EL (cell line): Measurements from ENCODE around the gene QTRT2.

Experiments used
- DNase-seq: peaks from one replicate; pipeline ENCODE4 v3.0.0-alpha.2; 2016

The QTRT2 gene

DNA sequence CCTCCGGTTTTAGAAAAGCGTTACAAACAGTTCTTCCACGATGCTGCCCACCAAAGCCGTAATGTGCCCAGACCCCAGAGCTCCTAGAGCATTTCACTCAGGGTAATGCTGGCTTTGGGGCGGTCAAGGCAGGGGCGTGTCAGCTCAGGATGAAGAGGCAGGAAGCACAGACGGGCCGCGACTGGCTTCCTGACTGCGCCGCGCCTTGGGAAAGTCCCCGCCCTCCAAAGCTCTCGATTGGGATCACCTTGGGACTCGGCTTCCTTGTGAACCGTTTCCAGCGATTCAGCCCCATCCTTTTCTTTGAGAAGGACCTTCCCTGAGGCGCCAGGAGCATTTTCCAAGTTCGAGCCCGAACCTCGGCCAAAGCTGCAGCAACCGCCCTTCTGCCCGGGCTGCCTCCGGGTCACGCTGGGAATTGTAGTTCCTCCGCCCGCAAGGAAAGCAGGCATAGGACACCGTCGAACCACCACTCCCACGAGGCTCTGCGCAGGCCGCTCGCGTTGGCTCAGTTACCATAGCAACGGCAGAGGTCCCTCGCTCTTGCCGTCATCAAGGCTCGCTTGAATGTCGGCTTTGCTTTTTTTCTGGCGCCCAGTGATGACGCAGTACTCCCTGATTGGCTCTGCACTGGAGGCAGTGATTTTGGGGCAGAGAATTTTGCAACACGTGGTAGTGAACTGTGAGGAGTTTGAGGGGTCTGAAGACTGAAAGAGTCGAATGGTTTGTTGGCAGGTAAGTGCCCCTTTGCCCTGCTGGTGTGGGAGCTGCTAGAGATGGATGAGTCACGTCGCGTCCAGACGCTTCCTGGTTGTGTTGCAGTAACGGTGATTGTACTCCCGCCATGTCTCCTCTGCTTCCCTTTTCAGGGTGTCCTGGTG lies at the start of gene QTRT2, which contains the start of gene CCDC191:
QTRT2 (plus strand) TSS at position 608 of the 881 bp plus-strand sequence. CDS start 8,521 bp downstream, outside the sequence.
CCDC191 (minus strand) TSS at position 397 of the 881 bp plus-strand sequence; CDS start at position 337, 60 bp downstream.
- DNase-seq = peak; percentile 99

DNA sequence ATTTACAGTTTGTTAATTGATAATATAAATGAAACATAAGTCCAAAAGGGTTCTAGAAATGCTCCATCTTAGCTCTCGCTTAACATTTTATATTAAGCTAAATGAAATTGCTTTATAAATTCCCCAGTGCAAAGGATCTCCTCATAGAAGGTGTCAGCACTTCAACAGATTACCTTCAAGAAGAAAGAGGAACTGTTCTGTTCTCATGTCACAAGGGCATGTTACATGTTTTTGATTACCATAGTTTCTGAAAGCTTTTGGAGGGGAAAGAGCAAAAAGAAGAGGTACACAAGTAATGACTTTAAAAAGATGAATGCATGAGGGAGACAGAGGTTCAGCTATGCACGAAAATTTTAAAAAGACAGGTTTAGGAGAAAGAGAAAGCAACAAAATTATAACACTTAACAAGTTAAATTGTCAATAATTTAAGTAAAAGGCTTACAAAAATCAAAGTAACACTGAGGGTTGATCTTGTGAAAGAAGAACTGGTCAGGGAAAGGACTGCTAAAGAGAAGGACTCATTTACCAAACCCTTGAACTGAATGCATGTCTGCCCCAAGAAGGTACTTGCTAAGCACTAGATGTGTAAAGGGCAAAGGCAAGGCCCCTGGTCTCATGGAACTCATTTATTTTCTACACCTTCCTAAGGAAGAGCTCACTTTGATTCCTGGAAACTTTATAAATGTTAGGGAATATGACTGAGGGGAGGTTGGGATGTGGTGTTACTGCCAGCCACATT lies 45.3 kb upstream of the QTRT2 start:
- DNase-seq = no peak

DNA sequence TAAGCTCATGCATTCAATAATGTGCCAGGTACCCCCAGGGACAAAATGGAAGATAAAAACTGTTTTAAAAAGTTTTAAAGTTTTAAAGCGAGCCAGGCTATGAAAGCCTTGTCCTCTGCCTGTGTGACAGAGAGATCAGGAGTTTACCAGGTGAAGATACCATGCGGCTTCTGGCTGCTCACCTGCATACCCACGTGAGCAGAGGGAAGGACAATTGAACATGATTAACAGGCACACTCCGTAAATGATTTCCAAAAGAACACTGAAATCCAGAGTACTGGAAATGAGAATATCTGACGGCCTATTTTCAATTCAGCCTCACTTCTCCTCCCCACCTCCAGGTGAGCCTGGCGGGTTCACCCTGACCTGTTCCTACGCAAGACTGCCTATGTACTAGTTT lies 42.3 kb upstream of the QTRT2 start:
- no peak for DNase-seq

DNA sequence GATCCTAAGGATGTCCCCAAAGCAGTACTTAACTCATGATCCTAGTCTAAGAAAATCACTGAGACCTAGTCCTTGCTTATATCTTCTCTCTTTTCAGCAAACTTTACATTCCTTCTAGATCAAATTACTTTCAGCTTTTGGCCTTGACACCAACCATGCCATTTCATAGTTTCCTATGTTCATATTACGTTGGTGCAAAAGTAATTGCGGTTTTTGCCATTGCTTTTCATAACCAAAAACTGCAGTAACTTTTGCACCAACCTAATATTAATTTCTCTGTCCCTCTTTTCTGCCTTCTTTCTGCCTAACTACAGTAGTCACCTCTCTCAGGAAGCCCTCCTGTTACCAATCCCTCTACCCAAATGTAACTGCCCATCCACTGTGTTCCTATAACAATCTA lies 37.1 kb upstream of the QTRT2 start:
- no peak for DNase-seq

DNA sequence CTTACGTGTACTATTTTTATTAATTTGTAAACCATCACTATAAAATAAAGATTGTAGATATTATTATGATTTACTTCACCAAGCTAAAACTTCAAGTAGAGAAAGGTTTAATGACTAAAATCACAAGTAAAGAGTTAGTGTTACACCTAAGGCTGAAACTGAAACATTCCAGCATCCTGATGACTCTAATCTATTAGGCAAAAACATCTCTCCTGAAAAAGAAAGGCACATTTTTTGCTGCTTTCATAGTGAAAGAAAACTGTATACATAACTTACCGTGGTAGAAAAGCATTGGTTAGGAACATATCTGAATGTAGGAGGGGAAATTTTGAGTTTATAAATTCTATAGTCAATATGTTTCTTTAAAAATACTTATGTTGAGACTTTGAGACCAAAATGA lies 35.6 kb upstream of the QTRT2 start:
- no peak for DNase-seq

DNA sequence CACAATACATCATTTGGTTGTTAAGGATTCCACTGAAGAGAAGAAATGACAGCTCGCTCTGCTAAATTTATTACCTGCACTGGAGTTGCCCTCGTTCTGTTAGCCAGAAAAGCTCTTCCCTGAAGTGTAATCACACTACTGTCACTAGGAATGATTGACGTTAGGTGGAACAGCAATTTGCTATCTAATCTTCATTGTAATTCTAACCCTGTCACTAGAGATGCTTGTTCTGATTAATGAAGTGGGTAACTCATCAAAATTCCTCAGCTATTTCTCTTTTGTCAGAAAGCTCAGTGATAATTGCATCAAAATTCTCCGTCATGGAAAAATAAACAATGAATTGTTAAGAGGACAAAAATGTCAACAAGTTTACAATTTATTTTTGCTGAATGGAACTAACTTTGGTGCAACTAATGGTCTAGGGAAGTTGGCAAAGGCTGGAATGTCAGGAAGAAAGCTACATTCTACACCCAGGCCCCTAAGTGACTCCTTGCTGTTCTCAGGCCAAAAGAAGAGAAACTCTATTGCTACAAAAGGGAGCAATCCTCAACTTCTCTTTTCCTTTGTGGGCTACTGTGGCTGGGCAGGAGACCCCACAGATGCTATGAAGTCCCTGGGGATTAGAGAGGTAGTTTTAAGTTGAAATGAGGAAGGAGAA lies 34.3 kb upstream of the QTRT2 start:
- no peak for DNase-seq

DNA sequence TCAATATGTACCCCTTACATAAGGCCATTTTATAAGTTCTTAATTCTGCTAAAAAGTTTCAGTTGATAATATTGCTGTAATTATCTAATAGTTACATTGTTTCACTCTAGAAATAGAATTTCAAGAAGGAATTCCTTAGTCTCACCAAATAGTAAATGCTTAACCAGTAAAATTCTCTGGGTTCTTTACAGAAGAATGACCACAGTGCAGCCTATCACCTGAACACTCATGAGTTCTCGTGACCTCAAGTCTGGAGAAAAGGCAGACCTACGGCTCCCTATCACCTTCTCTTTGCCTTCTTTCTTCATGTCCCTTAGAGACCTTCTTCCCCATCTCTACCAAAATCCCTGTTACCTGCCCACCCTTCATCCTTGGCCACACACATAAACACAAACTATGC lies 31.1 kb upstream of the QTRT2 start:
- no peak for DNase-seq

DNA sequence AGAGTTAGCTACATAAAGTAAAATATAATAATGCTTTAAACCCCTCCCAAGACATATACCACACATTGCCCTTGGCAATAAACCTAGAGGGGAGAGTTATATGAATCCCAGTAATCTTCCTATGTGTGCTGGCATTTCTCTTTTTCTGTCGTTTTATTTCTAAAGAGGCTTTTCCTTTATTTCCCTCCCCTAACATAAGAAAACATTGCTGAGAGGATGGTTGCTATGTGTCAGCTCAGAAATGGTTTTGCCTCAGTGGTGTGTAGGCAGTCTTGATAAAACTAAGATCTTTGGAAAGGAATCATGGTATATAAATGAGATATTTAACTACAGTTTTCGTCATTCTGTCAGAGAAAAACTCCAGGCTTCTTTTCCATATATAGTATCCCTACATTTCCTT lies 30.2 kb upstream of the QTRT2 start:
- DNase-seq = no peak

DNA sequence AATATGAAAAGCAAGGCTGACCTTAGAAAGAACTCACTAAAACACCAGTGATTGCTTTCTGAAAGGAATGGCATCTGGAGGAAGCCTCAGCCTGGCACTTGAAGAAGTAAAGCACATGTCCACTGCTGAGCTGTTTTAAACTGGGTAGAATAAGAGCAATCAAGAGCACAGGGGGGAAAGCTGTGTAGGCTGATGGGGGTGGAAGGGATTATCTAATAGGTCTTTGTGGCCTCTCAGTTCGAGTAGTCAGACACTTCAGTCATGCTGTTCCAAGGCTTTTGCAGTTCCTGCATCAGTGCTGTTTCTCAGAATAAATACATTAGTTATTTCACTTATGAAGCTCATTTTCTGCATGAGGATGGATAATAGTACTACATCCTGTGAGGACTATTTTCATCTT lies 22.8 kb upstream of the QTRT2 start:
- no peak for DNase-seq

DNA sequence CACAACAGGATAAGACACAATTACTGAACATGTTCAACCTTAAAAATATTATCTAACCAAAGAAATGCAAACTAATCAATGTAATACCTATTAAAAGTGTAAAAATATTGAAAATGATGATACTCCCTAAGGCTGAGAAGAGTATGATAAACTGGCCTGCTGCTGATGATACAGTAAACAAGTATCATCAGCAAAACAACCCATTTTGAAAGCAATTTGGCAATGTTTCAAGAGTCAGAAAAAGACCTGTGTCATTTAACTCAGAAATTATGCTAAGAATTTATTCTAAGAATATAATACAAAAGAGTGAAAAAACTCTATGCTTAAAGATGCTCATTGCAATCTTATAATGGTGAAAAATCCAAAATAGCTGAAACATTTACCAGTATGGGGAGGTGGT lies 22.3 kb upstream of the QTRT2 start:
- DNase-seq = no peak

DNA sequence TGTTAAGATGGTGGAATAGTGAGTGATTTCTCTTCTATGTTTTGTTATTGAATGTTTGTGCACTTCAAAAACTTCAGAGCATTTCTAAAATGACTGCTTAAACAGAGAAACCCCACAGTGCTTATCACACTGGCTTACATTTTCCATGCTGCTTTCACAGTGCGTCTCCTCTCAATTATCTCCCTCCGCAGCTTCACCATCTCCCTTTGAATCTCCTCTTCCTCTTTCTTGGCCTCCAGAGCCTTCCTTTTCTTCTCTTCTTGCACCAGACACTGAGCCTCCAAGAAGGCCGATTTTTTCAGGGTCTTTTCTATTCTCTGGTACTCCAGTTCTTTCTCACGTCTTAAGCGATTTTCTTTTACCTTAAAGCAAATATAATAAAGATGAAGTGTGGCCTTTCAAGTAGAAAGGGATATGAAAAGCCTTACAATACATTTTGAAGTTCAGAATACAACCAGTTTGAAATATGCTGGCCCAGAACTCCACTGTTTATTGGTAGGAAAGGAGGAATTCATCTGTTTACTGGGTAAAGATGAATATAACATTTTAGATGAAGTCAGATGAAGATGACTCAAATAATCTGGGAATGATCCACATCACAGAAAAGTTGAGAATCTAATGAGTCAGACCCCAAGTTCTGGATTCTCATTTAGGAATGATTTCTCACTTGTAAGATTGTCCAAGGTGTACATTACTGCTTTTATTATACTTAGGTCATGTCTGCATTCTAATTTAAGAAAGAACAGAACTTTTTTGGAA lies 21.6 kb upstream of the QTRT2 start:
- peak; percentile 21 for DNase-seq

DNA sequence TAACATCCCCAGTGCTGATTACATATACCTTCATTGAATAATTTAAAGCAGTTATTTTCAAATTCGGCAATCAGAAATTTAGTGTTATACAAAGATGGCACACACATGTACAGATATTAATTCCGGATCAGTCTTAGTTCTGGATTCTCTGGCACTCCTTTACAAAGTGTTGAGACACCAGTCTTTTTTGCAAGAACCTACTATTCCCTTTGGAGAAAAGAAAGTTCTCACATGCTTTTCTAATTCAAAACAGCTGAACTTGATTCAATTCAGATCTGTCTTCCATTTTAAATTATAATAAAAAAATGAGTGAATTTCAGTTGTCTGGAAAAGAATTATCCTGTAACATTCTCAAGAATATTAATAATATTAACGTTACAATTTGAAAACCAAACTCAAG lies 20.6 kb upstream of the QTRT2 start:
- no peak for DNase-seq

DNA sequence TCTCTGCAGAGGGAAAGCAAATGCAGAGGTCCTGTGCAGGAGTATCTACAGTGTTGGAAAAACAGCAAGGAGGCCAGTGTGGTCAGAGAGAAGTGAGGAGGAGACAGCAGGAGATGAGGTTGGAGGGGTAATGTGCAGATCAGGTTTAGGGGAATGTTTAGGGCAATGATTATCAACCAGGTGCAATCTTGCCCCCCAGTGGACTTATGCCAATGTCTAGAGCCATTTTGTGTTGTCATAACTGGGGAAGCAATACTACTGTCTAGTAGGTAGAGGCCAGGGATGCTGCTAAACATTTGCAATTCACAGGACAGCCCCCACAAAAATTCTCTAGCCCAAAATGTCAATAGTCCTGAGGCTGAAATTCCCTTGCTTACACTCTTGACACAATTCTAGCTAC lies 13.3 kb upstream of the QTRT2 start:
- DNase-seq = no peak

DNA sequence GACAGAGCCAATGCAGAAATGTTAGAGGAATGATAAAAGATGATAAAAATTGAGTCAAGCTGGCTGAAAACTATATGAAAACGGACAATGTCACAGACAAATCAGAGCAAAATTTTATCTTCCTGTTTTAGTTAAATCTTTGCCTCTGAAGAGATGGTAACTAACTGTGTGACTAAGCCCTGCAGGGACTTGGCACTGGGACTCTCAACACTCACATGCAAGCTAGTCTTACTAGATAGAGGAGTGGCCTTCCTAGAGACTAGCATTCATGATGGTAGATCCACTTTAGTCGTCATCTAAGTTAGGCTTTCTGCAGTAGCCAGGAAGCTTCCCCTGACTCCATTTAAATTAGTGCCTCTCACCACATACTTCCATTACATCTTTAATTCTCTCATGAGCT lies 4.3 kb upstream of the QTRT2 start:
- DNase-seq = no peak

DNA sequence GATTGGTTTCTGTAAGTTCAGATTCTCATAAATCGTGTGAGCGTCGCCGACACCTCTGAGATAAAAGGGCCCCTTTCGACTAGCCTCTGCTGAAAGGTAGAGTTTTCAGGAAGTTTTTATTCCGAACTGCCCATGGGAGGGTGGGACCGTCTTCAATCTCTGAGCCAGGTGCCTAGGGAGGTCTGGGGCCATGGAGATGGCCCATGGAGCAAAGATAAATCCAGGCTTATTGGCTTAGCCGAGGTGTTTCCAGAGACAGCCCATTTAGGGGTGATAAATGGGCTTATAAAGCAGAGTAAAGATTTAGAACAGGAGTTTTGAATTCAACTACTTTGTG lies 442 bp downstream of the QTRT2 start:
- no peak for DNase-seq

DNA sequence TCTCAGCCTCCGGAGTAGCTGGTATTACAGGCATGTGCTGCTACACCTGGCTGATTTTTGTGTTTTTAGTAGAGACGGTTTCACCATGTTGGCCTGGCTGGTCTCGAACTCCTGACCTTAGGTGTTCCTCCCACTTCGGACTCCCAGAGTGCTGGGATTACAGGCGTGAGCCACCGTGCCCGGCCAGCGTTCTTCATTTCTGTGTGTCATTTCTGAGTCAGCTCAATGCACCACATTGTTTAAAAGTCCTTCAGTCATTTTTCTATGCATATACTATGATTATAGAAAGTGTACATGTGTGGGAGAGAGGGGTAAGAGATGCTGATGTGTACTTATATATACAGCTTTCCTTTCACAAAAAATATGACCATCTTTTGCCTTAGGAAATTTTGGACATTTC lies 2.1 kb downstream of the QTRT2 start:
- DNase-seq = no peak

DNA sequence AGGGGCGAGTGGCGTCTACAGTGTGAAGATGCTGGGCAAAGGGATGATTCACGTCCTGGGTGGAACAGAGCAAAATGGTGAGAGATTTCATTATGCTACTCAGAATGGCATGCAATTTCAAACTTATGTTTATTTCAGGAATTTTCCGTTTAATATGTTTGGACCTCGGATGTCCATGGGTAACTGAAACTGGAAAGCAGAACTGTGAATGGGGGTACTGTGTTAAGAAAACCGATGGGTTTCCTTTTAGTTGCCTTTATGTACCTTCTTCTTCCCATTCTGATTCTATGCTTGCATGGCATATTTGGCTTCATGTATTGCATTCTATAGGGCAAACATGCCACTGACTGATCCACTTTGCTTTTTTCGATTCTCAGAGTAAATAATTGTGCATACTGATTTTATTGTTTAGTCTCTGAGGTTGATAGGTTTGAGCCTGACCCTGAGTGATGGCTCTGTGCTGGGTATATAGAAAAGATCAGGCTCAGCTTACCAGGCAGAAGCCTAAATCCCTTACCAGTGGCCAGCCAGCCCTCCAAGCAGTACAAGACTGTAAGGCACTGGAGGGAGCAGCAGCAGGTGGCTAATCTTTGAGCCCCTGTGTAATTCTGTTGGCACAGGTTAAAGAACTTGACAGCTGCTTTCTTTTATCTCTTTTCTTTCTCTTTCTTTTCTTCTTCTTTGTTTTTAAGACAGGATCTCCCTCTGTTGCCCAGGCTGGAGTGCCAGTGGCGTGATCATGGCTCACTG lies 4.5 kb downstream of the QTRT2 start:
- no peak for DNase-seq

DNA sequence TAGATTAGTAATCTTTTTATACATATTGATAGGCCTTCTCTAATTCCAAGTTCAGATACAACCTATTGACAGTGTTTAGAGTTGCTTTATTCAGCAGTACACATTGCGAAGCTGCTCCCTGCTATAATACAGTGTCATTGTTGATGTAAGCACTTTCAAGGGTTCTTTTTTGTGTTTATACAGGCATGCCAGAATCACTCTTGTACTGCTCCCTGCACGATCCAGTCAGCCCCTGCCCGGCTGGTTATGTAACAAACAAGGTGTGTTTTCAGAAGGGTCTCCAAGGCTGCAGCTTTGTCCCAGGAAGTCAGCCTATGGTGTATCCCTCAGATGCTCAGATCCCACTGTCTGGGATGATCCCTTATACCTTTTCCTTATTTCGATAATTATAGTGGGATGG lies 11.3 kb downstream of the QTRT2 start:
- no peak for DNase-seq

DNA sequence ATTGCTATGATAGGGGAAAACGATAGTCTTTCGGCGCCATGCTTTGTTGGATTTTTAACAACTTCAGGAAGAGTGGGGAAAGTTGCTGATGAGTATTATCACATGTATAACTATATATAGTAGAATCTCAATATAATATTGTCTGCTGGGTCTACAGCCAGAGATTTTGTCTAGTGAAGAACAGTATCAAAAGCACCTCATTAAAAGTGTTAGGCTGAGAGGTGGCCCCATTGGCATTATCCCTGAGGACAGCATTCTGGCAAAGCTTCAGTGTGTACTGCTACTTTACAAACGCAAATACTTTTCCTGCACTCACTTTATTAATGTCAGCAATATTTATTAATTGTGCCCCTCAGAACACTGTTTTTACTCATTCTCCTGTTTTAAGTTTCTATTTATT lies 11.8 kb downstream of the QTRT2 start:
- no peak for DNase-seq

DNA sequence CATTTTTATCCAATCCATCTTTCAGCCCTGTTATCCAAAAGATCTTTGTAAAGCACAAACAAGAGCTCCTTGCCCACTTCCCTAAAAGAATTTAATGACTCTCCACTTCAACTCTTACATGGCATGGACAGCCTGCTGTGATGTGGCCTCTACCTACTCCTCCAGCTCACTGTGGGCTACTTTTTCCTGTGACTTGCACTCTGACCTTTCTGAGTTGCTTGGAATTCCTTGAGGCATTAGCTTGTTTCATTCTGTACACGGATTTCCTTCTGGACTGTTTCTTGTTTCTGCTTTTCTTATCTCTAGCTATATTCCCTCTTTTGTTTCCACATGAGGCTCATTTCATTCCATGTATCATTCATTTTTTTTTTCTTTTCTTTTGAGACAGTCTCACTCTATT lies 15.2 kb downstream of the QTRT2 start:
- DNase-seq = no peak

DNA sequence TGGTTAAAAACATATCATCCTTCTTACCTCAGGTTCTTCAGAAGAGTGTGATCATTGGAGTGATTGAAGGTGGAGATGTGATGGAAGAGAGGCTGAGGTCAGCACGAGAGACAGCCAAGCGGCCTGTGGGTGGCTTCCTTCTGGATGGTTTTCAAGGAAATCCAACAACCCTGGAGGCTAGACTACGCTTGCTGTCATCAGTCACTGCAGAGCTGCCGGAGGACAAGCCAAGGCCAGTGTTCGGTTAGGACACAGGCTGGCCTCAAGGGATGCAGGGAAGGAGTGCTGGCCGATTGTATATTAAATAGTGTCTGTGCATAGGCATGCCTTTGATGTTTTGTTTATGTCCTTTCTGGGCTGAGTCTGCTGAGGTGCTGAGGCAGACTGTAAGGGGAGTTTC lies 20.2 kb downstream of the QTRT2 start:
- DNase-seq = no peak

DNA sequence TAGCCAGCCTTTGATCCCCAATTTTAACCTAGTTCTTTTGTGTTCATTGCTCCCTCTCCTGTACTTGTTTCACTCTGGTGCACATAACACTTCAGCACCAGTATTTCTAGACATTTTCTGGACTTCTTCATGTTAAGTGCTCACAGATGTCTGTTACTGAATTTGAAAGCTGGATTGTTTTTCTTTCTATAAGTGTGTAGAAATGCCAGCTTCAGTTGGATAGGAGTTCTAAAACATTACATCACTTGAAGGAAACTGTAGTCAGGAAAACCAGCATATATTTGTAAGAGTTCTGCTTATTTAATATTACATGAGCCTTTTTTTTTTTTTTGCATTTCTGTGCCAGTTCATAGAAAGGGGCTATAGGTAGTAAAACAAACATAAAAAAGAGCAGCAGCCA lies 21.6 kb downstream of the QTRT2 start:
- DNase-seq = no peak
